Ovary (tissue), 9 donors: ENCODE measurements around the gene LARGE1. TPM values are rescaled to one million over a fixed set of nuclear protein-coding genes. Genes with fewer than 3 reads are reported as not detected.

Experiments used
- DNase-seq, 5 donors: peaks; one replicate each; pipeline ENCODE4 v3.0.0-alpha.2; 2019 to 2020
- H3K27ac ChIP-seq, 2 donors: fragments of 200-600 bp; one replicate each; pipeline versions ENCODE4 v1.5.1 to v1.8.0; 2019 to 2022
- H3K27me3 ChIP-seq: fragments of 200-600 bp; one replicate; pipeline ENCODE4 v1.8.0; 2022
- H3K36me3 ChIP-seq: fragments of 200-600 bp; sonication (generic); one replicate; pipeline ENCODE4 v1.5.1; 2019
- H3K4me1 ChIP-seq: one replicate; pipeline ENCODE4 v1.8.1; 2013; ENCODE audit warnings: mild to moderate bottlenecking, moderate library complexity; ENCODE audit not compliant: insufficient read depth
- H3K4me3 ChIP-seq: fragments of 200-600 bp; sonication (generic); one replicate; pipeline ENCODE4 v1.5.1; 2017
- H3K9me3 ChIP-seq, 2 donors: fragments of 200-600 bp in 1 of 2; sonication (generic) in 1 of 2; one replicate each; pipeline versions ENCODE4 v1.5.1 to v1.8.1; 2013 to 2019; ENCODE audit warnings: mild to moderate bottlenecking in 1 of 2, moderate library complexity in 1 of 2
- CTCF ChIP-seq, 3 donors: fragments of 450-650 bp in 2 of 3; fragments of 200-600 bp in 1 of 3; IDR thresholded peaks; one replicate each; pipeline versions ENCODE4 v1.5.1 to v1.8.0; 2016 to 2022; ENCODE audit warnings: antibody characterized with exemption in 3 of 3, mild to moderate bottlenecking in 1 of 3
- EP300 ChIP-seq: sonication (generic); formaldehyde crosslinking; IDR thresholded peaks from one replicate; pipeline ENCODE4 v1.6.1; 2017; ENCODE audit warnings: antibody characterized with exemption
- POLR2A ChIP-seq: fragments of 450-650 bp; IDR thresholded peaks from one replicate; pipeline ENCODE4 v1.6.1; 2017; ENCODE audit warnings: antibody characterized with exemption, mild to moderate bottlenecking, moderate library complexity
- WGBS, 3 donors: extraction: QIAGEN DNeasy Blood & Tissue Kit in 1 of 3; methylation state at CpG; one replicate each; pipeline versions ENCODE4 v1.1.5 to v1.1.7; 2013 to 2017; 5-methylcytosine and 5-hydroxymethylcytosine counted together
- intact Hi-C, 4 donors: fragments of 100-400 bp; cut with DNase I; formaldehyde crosslinking; loops; one replicate each; pipeline versions ENCODE4 v1.11.0 to v1.15.1; 2022 to 2023
- polyA plus RNA-seq, 2 donors: library from polyadenylated mRNA; stranded (reverse); fragments of 200-250 nt in 1 of 2; fragments of 350-450 nt in 1 of 2; fragmentation: Illumina TruSeq in 1 of 2; extraction: RNeasy Lipid Tissue Mini Kit (QIAGEN cat#74804) in 1 of 2; gene quantifications; one replicate each; pipeline ENCODE4 v1.2.3, GENCODE V29; 2013 to 2014
- total RNA-seq, 7 donors: library from RNA; depleted of rRNA in 2 of 7; stranded (reverse); fragments of >200 nt in 2 of 7; fragmentation: NEBNext Ultra II Directional in 3 of 7; extraction: Animal tissue kit (Norgen Biotek cat#: 25700) in 3 of 7; gene quantifications; one replicate each; pipeline versions ENCODE4 v1.1.0 to v1.2.4, GENCODE V29; 2016 to 2023
- donor health status: DM: no; HTN: no; CAD: no; lungs with moderate emphysema.
- donor health status: DM: no; HTN: no; CAD: no.
- donor health status: Bipolar disorder and iron deficiency.
- donor health status: DM: yes; HTN: yes; CAD: no.
- donor health status: DM: no; HTN: no; CAD: no.
- donor health status: DM: yes; HTN: yes; CAD: no.

The LARGE1 gene
- total and polyA plus RNA-seq, 9 donors, result 13.4 to 67.6 (median 36.8) TPM

- Histone ChIP-seq H3K9me3 (no peaks in the 10 kb centered on the region), H3K36me3 (no peaks in the 10 kb centered on the region), H3K27ac (no peak overlapping the region), H3K4me3 (no peak overlapping the region), H3K27me3 (no peaks in the 10 kb centered on the region), H3K4me1 (no peaks in the 10 kb centered on the region)
- intact Hi-C loops, result loop anchor here in 2 of 4 donors (10.0 kb wide), 1 partner anchor 412 kb away; the partner anchor contains the start of gene LARGE1 (in 2 of the 2)
- no peak for DNase-seq
- TF ChIP-seq CTCF (IDR thresholded peaks at IDR 0.05), result no peak
- whole genome bisulfite sequencing, 3 donors, result 20 to 28% (median 25%) methylated on average over 3 of the region's 3 CpGs
These were observed 407.4 kb downstream of the LARGE1 start for GRCh38 chr22:33512908-33513307.

DNA sequence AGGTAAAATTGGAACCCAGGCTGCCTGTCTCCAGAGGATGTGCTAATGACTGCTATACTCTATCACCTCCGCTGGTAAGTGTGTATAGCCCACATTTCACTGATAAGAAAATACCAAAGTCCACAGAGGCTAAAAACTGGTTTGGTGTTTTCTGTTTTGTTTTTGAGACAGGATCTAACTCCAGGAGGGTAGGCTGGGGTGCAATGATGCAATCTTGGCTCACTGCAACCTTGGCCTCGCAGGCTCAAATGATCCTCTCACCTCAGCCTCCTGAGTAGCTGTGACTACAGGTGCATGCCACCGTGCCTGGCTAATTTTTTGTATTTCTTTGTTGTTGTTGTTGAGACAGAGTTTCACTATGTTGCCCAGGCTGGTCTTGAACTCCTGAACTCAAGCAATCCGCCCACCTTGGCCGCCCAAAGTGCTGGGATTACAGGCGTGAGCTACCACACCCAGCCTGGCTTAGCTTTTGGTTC is 409.8 kb downstream of the LARGE1 start:
- Histone ChIP-seq H3K27me3 (no peaks in the 10 kb centered on the region), H3K4me1 (no peaks in the 10 kb centered on the region), H3K27ac (no peak overlapping the region), H3K9me3 (no peaks in the 10 kb centered on the region), H3K4me3 (no peak overlapping the region), H3K36me3 (no peaks in the 10 kb centered on the region)
- 92 to 98% (median 95%) methylated on average over 6 of the region's 6 CpGs for WGBS, 3 donors
- intact Hi-C loops, result loop anchor here in 2 of 4 donors (10.0 kb wide), 1 partner anchor 414 kb away; the partner anchor contains the start of gene LARGE1 (in 2 of the 2)
- no peak for TF ChIP-seq CTCF (IDR thresholded peaks at IDR 0.05)
- TF ChIP-seq EP300, result no peak
- TF ChIP-seq POLR2A, result no peak
- no peak for DNase-seq

DNA sequence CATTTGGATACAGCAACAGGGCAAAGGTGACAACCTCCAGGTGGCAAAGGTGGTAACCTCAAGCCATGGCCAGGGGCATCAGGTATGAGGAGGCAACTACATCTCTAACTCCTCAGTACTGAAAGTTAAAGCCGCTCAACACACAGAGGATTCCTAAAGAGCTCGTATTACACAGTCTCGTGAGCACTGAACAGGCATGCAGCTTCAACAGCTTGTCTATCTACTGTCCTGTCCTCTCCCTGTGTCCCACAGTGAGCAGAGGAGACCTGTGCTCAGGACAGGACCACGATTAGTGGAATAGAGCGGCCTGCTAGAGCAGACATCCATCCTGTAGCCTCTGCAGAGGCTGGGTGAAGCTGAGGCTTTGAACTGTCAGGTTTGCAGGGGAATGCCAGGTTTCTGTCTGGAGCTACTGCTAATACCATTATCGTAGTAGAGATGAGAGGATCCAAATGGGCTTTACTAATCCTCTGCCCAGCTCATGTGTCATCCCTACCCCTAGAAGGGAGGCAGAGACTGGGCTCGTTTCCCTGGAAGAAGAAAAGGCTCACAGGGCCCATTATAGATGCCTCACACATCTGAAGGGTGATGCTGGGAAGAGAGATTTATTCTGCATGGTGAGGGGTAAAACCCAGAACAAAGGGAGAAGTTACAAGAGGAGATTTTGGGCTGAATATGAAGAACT is 415.2 kb downstream of the LARGE1 start:
- TF ChIP-seq EP300 (no peak), CTCF (IDR thresholded peaks at IDR 0.05) (no peak), POLR2A (no peak)
- H3K4me3 ChIP-seq, result no peak overlapping the region
- H3K4me1 ChIP-seq, result no peaks in the 10 kb centered on the region
- no peaks in the 10 kb centered on the region for H3K9me3 ChIP-seq
- H3K27me3 ChIP-seq, result no peaks in the 10 kb centered on the region
- 66 to 81% (median 80%) methylated on average over 7 of the region's 7 CpGs for WGBS, 3 donors
- intact Hi-C loops, result no loop called here
- H3K27ac ChIP-seq, result no peak overlapping the region
- DNase-seq, result no peak
- no peaks in the 10 kb centered on the region for H3K36me3 ChIP-seq

DNA sequence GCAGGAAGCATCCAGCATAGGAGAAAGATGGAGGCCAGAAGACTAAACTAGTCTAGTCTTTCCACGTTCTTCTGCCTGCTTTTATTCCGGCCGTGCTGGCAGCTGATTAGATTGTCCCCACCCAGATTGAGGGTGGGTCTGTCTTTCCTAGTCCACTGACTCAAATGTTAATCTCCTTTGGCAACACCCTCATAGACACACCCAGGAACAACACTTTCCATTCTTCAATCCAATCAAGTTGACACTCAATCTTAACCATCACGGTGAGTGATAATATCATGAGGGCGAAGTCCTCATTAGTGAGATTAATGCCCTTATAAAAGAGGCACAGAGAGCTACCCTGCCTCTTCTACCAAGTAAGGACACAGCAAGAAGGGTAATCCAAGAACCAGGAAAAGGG is 424.2 kb downstream of the LARGE1 start:
- DNase-seq, result no peak
- Histone ChIP-seq H3K9me3 (no peaks in the 10 kb centered on the region), H3K4me1 (no peaks in the 10 kb centered on the region), H3K36me3 (no peaks in the 10 kb centered on the region), H3K27ac (no peak overlapping the region), H3K4me3 (no peak overlapping the region), H3K27me3 (no peaks in the 10 kb centered on the region)
- intact Hi-C loops, result no loop called here
- 94 to 96% (median 95%) methylated on average over 5 of the region's 5 CpGs for WGBS, 3 donors
- no peak for TF ChIP-seq EP300
- TF ChIP-seq CTCF (IDR thresholded peaks at IDR 0.05), result no peak
- TF ChIP-seq POLR2A, result no peak
